ENCODE results near the gene SLX9.

DNA sequence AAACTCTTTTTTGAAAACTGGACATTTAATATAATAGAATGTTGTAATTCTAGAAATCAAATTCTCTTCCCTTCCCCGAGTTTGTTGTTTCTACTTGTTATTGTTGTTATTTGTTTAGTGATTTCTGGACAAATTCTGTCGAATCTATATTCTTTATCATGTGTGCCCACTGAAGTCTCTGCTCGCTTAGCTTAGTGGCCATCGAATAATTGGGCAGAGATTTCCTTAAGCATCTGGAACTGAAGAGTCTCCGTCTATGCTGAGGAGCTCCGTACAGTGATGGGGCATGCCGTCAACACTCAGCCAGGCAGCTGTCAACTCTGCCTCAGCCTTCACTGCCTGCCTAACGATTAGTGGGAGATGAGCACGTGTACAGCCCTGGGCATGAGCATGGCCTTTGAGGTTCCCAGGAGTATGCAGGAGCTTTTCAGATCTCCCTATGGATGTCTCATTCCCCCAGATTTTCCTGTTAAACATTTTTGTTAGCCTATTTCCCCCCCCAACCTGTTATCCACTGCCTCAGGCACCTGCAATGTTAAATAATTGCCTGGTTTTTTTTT, 66.8 kb downstream of the SLX9 start:
- TF ChIP-seq, protein P1, sequence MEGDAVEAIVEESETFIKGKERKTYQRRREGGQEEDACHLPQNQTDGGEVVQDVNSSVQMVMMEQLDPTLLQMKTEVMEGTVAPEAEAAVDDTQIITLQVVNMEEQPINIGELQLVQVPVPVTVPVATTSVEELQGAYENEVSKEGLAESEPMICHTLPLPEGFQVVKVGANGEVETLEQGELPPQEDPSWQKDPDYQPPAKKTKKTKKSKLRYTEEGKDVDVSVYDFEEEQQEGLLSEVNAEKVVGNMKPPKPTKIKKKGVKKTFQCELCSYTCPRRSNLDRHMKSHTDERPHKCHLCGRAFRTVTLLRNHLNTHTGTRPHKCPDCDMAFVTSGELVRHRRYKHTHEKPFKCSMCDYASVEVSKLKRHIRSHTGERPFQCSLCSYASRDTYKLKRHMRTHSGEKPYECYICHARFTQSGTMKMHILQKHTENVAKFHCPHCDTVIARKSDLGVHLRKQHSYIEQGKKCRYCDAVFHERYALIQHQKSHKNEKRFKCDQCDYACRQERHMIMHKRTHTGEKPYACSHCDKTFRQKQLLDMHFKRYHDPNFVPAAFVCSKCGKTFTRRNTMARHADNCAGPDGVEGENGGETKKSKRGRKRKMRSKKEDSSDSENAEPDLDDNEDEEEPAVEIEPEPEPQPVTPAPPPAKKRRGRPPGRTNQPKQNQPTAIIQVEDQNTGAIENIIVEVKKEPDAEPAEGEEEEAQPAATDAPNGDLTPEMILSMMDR (IDR thresholded peaks at IDR 0.05; ENCODE audit: insufficient read depth, low read depth, low read length): no peak
- TF ChIP-seq EZH2 (IDR thresholded peaks at IDR 0.05; ENCODE audit: insufficient read depth, low read length): no peak

Measured in astrocyte (in vitro differentiated cells and primary cell).